Measurements from ENCODE around the gene SCN11A.
A peak's percentile ranks its signal among the peaks of the same experiment; 100 is the strongest.
"Not testable (repeated sequence)": the region's sequence is repeated elsewhere in the genome, so short reads cannot be mapped to it uniquely, and the experiment has no call there.

The SCN11A gene

DNA sequence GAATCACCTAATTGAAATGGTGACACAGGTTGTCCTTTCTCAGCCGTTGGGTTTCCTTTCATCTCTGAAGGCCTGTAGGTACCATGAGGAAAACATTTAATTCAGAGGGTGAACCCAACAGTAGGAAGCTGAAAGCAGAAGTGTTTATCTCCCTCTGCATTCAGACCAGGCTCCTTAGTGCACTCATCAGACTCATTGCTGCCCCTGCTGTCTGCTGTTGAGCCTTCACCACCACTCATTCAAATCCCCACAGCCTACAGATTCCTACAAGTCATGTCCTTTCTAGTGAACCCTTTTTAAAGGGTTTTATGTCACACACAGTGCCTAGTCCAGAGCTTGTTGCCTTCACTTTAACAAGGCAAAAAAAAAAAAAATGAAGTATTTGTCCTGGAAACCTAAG, 13.5 kb upstream of the SCN11A start:
- DNase-seq (ENCODE audit: low read depth) = peak; percentile 27

DNA sequence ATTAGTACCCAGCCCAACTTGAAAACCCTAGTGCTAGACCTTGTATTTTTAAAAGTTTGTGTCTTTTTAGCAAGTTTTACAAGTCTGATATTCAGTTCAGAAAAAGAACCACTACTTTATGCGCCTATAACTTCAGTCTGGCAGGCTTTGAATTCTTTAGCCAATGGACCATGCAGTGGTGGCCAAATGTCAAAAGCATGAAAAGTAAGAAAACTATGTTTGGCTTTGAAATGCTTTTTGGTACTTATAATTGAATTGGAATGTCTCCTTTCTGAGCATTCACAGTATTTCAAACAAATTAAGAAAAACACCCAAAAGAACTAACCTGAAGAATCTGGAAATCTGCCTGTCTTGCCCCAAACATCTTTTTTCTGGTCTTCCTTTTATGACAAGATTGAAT, 12.9 kb upstream of the SCN11A start:
- DNase-seq (ENCODE audit: low read depth) = no peak

DNA sequence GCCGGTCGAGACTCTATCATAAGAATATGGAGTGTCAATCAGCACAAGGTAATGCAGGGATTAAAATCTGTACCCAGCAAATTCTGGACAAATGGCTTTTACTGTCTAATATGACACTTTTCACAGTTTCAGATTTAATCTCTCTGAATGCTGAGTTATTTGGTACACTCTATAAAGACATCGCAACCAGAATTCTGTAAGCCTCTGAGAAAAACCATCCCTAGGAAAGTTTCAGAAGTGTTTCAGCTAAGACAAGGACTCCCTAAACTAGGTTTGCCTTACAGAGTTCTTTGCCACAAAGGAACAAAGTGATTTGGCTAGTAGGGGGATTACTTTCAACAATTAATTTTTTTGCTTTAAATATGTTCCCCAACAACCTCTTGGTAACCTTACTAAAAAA, 11.4 kb upstream of the SCN11A start:
- DNase-seq (ENCODE audit: low read depth) = no peak

DNA sequence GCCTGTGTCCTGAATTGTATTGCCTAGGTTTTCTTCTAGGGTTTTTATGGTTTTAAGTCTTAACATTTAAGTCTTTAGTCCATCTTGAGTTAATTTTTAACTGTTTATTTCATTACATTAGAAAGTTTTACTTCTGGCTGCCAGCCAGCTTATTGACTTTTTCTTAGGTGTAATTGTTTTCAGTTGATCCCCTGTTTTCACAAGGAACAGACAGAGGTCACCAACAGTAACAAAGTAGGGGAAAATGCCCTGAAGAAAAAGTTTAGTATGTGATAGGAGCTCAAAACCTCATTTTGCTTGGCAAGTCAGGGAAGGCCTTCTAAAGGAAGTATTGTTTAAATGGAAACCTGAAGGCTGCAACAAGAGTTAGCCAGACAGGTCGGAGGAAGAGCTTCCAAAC, 10.4 kb upstream of the SCN11A start:
- DNase-seq (ENCODE audit: low read depth) = no peak

DNA sequence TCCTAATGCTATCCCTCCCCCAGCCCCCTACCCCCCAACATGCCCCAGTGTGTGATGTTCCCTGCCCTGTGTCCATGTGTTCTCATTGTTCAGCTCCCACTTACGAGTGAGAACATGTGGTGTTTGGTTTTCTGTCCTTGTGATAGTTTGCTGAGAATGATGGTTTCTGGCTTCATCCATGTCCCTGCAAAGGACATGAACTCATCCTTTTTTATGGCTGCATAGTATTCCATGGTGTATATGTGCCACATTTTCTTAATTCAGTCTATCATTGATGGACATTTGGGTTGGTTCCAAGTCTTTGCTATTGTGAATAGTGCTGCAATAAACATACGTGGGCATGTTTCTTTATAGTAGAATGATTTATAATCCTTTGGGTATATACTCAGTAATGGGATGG, 9.5 kb upstream of the SCN11A start:
- not testable (repeated sequence) for DNase-seq (ENCODE audit: low read depth)

DNA sequence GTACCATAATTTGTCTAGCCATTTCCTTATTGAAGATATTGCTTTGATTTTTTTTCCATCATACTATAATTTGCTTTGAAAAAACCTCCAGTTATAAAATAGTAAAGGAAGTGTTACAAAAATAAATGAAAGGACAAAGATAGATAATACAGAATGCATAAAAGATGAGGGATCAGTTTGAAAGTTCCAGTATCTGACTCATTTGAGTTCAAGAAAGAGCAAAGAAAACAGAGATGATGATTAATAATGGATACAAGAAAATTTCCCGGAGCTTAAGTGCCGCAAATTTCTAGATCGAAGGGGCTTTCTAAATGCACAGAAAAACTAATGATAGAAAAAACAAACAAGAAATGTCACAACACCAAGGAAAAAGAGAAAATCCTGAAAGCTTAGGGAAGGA, 4.4 kb upstream of the SCN11A start:
- no peak for DNase-seq (ENCODE audit: low read depth)

DNA sequence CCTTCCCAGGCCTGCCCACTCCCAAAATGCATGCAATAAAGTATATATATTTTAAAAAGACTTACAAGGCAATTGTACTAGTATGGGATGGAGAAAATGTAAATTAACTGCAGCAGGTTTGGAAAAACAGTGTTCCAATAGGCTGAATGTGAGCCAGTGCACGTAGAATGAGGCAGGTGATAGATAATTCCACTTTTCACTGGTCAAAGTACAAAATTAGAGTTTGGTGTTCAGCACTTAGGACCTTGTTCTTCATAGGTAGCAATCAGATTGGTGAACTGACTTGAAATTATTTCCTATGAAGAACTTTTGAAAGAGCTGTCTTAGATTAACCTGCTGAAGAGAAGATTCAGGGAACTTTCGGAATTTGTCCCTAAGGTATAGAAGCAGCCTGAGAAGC, 2.0 kb upstream of the SCN11A start:
- DNase-seq (ENCODE audit: low read depth) = no peak

DNA sequence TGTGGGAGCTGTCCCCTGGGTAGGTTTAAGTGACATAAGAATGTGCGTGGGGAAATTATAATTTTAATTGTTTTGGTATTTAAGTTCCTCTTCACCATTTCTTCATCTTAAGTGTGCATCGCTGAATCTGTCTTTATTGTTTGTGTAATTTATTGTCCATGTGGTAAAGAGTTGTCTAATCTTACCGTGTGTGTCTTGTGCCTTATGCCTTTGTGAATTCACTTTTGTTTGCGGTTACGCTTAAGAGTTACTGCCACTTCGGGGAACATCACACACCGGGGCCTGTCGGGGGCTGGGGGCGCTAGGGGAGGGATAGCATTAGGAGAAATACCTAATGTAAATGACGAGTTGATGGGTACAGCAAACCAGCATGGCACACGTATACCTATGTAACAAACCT, 839 bp upstream of the SCN11A start:
- no peak for DNase-seq (ENCODE audit: low read depth)

DNA sequence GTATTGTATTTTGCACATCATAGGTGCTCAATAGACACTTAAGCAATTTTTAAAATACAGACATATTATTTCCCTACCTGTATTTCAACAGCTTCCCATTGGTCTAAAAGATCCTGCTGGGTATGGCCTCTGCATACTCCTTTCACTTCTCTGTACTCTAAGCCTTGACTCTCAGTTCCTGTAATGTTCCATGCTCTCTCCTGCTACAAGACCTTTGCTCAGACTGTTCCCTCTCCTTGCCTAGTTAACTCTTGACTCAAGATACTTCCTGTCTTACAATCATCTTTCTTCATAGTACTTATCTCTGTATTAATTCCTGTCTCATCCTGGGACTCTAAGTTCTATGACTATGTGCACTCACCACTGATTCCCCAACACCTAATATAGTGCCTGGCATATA, 1.7 kb downstream of the SCN11A start:
- DNase-seq (ENCODE audit: low read depth) = no peak

DNA sequence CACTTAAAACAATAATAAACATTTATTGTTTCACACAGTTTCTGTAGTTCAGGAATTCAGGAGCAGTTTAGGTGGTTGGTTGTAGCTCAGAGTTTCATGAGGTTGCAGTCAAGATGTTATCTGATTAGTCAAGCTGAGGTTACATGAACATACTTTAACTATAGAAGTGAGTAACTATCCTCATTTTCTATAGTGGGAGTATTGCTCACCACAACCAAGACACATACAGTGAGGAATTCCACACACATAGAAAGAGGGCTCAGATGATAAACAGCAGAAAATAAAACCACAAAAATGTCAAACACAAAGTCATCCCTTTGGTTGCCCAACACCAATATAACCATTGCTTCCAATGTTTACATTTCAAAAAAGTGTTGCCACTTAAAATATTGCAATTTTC, 13.6 kb downstream of the SCN11A start:
- DNase-seq (ENCODE audit: low read depth) = peak; percentile 91

DNA sequence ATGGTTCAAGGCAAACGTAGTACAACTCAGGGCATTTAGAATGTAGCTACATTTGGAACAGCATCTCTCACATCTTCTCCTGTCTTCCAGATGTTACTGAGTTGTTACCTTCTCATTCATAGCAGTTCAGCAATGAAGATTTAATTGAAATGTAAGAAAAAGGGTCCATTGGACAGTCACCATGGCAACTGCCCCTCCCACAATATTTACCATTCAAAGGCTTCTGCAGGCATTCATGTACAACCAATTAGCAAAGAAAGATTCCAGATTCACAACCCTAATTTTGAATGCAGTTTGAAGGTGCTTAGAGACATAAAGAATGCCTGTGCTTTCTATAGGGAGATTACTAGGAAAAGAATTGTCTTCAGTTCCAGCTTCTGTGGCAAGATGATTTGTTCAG, 22.2 kb downstream of the SCN11A start:
- DNase-seq (ENCODE audit: low read depth) = no peak

DNA sequence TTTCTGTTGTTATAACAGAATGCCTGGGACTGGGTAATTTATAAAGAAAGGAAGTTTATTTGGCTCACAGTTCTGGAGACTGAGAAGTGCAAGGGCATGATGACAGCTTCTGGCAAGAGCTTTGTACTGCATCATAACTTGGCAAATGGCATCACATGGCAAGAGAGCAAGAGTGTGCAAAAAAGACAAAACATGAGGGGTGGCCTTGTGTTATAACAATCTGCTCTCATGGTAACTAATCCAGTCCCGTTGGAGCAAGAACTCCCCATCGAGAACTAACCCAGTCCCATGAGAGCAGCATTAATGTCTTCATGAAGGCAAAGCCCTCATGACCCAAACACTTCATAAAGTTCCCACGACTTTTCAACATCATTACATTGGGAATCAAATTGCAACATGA, 23.2 kb downstream of the SCN11A start:
- DNase-seq (ENCODE audit: low read depth) = no peak

DNA sequence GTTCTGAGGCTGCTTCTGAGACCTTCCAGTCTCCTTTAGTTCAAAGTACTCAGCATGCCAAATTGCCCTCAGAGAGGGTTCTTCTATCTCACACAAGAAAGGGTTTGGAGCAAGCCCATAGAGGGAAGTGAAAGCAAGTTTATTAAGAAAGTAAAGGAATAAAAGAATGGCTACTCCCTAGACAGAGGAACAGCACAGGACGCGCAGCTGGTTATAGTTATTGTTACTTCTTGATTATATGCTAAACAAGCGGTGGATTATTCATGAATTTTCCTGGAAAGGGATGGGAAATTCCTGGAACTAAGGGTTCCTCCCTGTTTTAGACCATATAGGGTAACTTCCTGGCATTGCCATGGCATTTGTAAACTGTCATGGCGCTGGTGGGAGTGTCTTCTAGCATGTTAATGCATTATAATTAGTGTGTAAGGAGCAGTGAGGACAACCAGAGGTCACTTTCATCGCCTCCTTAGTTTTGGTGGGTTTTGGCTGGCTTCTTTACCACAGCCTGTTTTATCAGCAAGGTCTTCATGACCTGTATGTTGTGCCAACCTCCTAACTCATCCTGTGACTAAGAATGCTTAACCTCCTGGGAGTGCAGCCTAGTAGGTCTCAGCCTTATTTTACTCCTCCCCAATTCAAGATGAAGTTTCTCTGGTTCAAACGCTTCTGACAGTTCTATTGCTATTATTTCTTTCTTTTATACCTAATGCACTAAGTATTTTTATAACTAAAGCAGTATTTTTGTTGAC, 26.3 kb downstream of the SCN11A start:
- DNase-seq (ENCODE audit: low read depth) = no peak

DNA sequence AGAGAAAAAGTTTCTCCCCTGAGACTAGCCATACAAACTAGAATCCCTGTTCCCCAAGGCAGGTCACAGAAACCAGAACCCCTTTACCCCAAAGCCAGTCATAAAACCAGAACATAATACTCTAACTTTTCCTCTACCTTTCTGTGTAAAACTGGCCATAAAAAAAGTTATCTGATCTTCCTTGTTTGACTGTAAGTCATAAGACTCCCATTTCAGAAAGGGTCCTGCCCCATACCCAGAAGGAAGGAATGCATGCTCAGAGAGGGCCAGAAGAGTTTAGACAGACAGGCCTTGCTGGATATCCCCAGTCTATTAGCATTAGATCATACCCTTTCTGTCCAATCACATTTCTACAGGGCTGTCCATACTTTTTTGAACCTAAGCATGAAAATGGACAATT, 27.2 kb downstream of the SCN11A start:
- DNase-seq (ENCODE audit: low read depth) = no peak

DNA sequence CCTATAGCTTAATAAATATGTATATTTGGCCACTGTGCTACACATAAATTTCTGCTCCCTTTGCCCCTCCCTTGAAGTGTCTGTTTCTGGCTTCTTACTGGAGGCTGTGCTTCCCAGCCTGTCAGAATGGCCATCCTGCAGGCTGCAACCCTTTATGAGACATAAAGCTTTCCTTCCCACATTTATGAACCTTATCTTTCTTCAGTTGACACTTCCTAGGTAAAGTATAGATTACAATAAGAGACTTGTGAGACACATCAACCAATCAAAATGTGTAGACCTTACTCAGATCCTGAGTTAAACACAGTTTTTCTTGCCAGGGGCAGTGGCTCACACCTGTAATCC, 29.5 kb downstream of the SCN11A start:
- DNase-seq (ENCODE audit: low read depth) = no peak

DNA sequence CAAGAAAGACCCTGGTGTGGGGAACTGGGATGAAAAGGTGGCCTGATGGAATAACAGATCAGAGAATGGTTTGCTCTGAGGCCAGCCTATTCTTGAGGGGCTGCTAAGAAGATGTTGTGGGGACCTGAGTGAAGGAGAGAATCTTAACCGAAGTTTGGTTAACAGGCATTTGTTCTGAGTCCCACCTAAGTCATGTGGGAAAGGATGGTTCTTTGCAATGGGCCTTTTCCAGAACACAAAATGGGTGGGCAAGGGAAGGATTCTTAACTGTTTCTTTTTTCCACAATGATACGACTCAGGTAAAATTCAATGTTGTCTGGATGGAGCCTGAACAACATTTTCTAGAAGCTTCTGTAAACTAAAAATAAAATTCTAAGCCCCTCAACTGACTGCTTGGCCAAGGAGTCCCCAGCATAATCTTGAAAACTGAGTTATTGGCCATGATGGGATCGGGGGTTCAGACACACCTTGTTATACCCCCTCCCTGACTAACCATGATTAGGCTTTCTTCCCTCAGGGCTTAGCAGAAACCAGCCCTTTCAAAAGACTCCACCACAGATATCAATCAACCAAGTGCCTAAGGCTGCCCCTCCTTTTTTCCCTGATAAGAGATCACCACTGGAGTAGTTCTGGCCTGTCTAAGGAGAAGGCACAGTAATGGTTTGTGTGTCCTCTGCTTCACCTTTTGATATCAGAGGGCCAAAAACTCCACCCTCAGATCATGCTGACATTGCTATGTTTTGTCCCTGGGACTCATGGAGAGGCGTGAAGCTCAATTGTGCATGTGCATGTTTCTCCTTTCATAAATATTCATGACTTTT, 30.1 kb downstream of the SCN11A start:
- DNase-seq (ENCODE audit: low read depth) = peak; percentile 34

DNA sequence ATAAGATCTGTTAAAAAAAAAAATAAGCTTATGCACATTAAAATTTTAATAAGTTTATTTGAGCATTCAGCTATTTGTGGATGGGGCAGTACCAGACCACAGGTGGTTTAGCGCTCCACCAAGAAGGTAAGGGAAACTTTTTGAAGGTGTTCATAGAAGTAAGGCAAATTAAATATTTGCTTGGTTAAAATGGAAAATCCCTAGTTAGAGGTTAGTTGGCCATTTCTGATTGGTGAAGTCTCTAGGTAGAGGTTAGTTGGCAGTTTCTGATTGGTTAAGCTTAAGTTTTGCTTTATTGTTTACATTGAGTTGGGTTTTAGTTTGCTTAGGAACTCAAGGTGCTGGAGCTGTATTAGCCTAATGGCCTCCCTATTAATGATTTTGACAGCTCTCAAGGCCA, 30.7 kb downstream of the SCN11A start:
- no peak for DNase-seq (ENCODE audit: low read depth)

DNA sequence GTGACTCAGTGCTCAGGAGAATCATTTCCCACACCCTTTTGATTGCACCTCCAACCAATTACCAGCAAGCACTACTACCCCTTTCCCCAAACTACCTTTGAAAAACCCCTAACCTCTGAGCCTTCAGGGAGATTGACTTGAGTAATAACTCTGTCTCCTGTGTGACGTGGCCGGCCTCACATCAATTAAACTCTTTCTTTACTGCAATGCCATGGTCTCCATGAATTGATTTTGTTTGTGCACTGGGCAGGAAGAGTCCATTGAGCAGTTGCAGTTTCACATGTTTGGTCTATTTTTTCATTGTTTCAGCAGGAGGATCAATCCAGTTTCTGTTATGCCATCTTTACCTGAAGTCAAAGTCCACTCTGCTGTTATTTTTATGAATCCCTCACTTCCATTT, 32.4 kb downstream of the SCN11A start:
- no peak for DNase-seq (ENCODE audit: low read depth)

DNA sequence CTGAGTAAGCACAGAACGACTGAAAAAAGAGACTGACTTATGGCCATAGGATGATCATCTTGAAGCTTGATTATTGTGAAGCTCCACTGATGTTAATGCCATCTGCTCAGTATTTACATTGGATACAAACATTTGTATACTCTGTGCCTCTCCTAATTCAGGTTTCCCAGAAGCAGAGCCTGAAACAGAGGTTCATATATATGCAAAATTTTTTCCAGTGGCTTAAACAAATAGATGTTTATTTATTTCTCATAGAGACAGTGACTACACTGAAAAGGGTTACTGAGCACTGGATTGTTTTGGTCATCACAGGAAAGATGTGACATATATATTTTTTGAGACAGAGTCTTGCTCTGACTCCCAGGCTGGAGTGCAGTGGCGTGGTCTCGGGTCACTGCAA, 36.3 kb downstream of the SCN11A start:
- DNase-seq (ENCODE audit: low read depth) = no peak

DNA sequence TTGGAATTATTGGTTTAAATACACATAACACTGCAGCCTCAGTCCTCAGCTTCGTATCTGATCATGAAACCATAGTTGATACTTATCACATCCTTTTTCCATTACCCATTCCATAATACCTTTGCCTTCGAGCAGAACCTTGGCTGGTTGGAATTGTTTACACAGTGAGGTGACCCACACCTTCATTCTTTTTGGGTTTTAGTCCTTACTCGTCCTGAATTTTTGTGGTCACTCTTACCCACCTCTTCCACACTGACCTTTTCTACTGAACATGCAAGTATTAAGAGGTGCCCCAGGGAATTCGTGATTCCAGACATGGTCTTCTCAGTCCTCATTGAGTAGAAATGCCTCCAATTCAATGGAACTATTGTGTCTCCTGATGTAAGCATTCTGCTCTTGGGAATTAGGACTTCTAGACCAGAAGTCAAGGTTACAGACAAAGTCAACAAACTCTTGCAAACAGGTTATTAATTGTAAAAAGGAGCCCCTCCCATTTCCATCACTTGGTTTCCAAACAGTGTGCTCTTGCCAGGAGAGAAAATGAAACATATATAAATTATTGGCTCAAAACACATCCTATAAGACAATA, 37.7 kb downstream of the SCN11A start:
- DNase-seq (ENCODE audit: low read depth) = no peak

DNA sequence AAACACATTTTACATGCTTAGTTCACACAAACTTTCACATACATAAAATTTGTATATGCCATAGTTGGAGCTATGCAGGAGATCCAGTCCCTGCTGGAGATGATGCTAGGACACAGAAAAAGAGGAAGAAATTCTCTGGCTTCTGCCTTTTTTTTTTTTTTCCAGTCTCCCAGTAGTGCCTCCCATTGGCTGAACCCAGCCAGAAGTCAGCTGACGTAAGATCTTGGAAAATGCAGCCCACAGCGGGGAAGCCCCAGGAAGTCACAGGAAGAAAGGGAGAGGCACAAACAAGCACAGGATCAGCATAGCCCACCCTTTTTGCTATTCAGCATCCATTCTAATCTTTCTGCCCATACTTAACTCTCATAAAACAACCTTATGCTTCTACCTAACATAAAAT, 38.5 kb downstream of the SCN11A start:
- no peak for DNase-seq (ENCODE audit: low read depth)

DNA sequence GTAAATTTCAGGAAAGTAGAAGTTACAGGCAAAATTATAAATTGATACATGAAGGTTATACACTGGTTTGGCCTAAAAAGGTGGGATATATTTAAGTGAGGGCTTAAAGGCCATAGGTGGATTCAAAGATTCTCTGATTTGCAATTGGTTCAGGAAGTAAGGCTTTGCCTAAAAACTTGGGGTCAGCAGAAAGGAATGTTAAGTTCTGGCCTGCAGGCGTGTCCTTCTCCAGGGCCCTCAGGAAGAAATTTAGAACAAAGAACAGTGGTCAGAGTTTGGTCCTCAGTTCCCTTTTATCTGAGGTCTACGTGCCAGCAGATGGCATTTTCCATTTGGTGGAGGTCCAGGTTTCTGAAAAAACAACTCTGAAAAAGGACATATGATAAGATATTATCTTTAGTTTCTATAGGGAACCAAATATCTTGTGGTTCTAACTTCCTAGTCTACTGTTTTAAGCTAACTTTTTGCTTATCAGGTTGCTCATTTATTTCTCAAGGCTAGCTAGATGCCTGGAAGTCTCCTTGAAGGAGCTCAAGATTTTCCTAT, 40.5 kb downstream of the SCN11A start:
- no peak for DNase-seq (ENCODE audit: low read depth)

DNA sequence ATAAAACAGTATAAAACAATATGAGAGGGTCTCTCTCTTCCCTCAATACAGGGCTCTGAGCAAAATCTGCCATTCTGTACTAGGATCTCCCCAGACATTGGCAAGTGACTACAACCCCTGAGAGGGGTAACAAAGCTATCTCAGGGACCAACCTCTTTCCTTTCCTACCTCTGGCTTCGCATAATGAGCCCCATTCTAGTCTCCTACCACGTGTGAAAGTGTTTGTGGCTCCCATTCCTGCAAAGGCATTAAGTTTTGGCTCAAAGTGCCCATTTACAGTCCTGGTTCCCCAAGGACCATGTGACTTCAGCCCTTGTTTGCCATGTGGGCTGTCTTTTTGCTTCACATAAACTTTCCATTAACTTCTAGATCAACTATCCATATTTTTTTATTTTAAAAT, 46.4 kb downstream of the SCN11A start:
- DNase-seq (ENCODE audit: low read depth) = no peak
